ENCODE results near the gene SLITRK4.

SLITRK4 gene

DNA sequence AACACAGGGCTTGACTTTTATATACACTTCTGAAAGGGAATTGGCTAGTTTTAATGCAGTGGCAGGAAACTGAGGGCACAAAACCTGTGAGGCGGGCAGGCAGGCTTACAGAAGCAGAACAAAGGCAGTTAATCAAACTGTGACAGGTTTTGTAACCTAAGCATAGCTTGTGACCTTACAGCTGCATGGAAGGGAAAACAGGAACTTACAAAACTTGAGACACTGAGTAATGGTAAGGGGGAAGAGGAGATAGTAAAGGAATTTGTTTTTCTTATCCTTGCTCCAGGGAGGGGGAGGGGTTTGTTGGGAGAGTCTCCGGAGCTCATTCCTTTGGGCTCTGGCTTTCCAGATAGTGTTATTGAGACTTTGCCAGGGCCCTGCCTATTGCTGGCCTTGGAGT lies 55.6 kb downstream of the SLITRK4 start:
- intact Hi-C loops (cut with DNase I), result no loop called here
- DNase-seq, result no peak
